H4 (cell line): Measurements from ENCODE around the gene DYSF. TPM values are rescaled to one million over a fixed set of nuclear protein-coding genes. Genes with fewer than 3 reads are reported as not detected.

Experiments used
- DNase-seq: peaks from one replicate; pipeline ENCODE4 v3.0.0-alpha.2; 2015; ENCODE audit warnings: low spot score
- total RNA-seq: library from RNA; depleted of rRNA; stranded (reverse); fragments of >200 nt; shearing (Covaris generic); gene quantifications from 2 replicates; pipeline ENCODE4 v1.2.3, GENCODE V29; 2014

The DYSF gene
- total RNA-seq, 1 experiment from 2014 or later: 0.43 TPM

- no peak for DNase-seq
Observed at GRCh38 chr2:71552861-71553301, 99.5 kb downstream of the DYSF start.

GRCh38 chr2:71554028-71554705 is 100.8 kb downstream of the DYSF start:
- DNase-seq: no peak

- no peak for DNase-seq
Observed at GRCh38 chr2:71554706-71555056, 101.3 kb downstream of the DYSF start.

- DNase-seq: no peak
Observed at GRCh38 chr2:71555798-71556454, 102.6 kb downstream of the DYSF start.

- DNase-seq: no peak
Observed at GRCh38 chr2:71556692-71557250, 103.4 kb downstream of the DYSF start.

- no peak for DNase-seq
Observed at GRCh38 chr2:71557321-71557720, 104.0 kb downstream of the DYSF start.

- DNase-seq: no peak
Observed at GRCh38 chr2:71558300-71559051, 105.1 kb downstream of the DYSF start.

- DNase-seq: no peak
Observed at GRCh38 chr2:71559080-71559827, 105.9 kb downstream of the DYSF start.

- DNase-seq: no peak
Observed at GRCh38 chr2:71559828-71560637, 106.7 kb downstream of the DYSF start.

GRCh38 chr2:71560638-71561011 is 107.3 kb downstream of the DYSF start:
- no peak for DNase-seq

GRCh38 chr2:71561441-71562267 is 108.3 kb downstream of the DYSF start:
- DNase-seq: no peak

- DNase-seq: no peak
Observed at GRCh38 chr2:71562518-71562917, 109.2 kb downstream of the DYSF start.

GRCh38 chr2:71563872-71564271 is 110.5 kb downstream of the DYSF start:
- no peak for DNase-seq

- no peak for DNase-seq
Observed at GRCh38 chr2:71564361-71564760, 111.0 kb downstream of the DYSF start.

GRCh38 chr2:71564790-71565189 is 111.4 kb downstream of the DYSF start:
- DNase-seq: no peak

GRCh38 chr2:71566372-71566771 is 113.0 kb downstream of the DYSF start:
- DNase-seq: no peak

- no peak for DNase-seq
Observed at GRCh38 chr2:71567625-71568024, 114.3 kb downstream of the DYSF start.

GRCh38 chr2:71568103-71568502 is 114.7 kb downstream of the DYSF start:
- DNase-seq: no peak

- no peak for DNase-seq
Observed at GRCh38 chr2:71570511-71570910, 117.2 kb downstream of the DYSF start.

- DNase-seq: no peak
Observed at GRCh38 chr2:71570951-71571460, 117.6 kb downstream of the DYSF start.
